ENCODE results near the gene SCYGR2. TPM values are rescaled to one million over a fixed set of nuclear protein-coding genes. Genes with fewer than 3 reads are reported as not detected.
A peak's percentile ranks its signal among the peaks of the same experiment; 100 is the strongest.

SCYGR2 gene
- polyA plus RNA-seq, 1 of the 3 experiments (the other 2 are of a cell fraction): not detected

DNA sequence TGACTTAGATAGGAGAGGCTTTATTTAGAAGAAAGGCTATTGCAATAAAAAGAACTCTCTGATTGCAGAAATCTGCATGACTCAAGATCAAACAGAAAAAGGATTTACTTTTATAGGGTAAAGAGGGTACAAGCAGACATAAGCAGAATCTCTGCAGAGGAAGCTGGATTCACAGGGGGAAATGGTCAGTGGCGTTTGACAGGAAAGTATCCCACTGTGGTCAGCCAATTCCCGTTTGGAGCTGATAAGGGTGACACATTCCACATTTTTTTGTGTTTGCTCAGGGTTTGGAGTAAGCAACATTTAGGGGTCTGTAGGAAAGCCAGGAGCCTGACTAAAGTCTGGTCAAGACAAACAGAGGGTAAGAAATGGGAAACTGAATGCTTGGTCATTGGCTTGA is 44.0 kb downstream of the SCYGR2 start:
- no peak overlapping the region for H3K9ac ChIP-seq
- no peaks in the 10 kb centered on the region for H3K9me3 ChIP-seq
- H3K9me2 ChIP-seq: no peaks in the 10 kb centered on the region
- 18% methylated on average over 2 of the region's 2 CpGs for WGBS (ENCODE audit: low lambda C conversion rate)
- ChIA-PET CTCF (no interaction called here), POLR2A (no interaction called here)
- peak overlapping the region; percentile 66; the same call in 1 of the 2 replicates for H2AFZ ChIP-seq (ENCODE audit: low read depth)
- no peaks in the 10 kb centered on the region for H4K20me1 ChIP-seq (ENCODE audit: insufficient read depth)
- no peaks in the 10 kb centered on the region for H3K27me3 ChIP-seq (ENCODE audit: insufficient read depth)
- no peaks in the 10 kb centered on the region for H3F3A ChIP-seq (replicated peaks; ENCODE audit: insufficient read depth)
- H3K27ac ChIP-seq (ENCODE audit: low read depth in 2 of 2, low read length in 1 of 2): no peak overlapping the region
- TF ChIP-seq, protein P1, sequence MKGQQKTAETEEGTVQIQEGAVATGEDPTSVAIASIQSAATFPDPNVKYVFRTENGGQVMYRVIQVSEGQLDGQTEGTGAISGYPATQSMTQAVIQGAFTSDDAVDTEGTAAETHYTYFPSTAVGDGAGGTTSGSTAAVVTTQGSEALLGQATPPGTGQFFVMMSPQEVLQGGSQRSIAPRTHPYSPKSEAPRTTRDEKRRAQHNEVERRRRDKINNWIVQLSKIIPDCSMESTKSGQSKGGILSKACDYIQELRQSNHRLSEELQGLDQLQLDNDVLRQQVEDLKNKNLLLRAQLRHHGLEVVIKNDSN (IDR thresholded peaks at IDR 0.05; ENCODE audit: borderline replicate concordance, low read depth): no peak
- H3K4me1 ChIP-seq (ENCODE audit: control insufficient read depth in 1 of 2, insufficient read depth in 2 of 2, low read depth in 1 of 2, low read length in 1 of 2): no peaks in the 10 kb centered on the region
- H3K4me2 ChIP-seq: no peak overlapping the region
- no peaks in the 10 kb centered on the region for H3K79me2 ChIP-seq (ENCODE audit: insufficient read depth)
- no peak overlapping the region for H3K4me3 ChIP-seq (ENCODE audit: low read depth in 2 of 2, low read length in 1 of 2)
- H3K36me3 ChIP-seq (replicated peaks in 1 of 2; ENCODE audit: control insufficient read depth in 1 of 2, insufficient read depth in 2 of 2, low read length in 1 of 2): no peaks in the 10 kb centered on the region
- no peak for DNase-seq

DNA sequence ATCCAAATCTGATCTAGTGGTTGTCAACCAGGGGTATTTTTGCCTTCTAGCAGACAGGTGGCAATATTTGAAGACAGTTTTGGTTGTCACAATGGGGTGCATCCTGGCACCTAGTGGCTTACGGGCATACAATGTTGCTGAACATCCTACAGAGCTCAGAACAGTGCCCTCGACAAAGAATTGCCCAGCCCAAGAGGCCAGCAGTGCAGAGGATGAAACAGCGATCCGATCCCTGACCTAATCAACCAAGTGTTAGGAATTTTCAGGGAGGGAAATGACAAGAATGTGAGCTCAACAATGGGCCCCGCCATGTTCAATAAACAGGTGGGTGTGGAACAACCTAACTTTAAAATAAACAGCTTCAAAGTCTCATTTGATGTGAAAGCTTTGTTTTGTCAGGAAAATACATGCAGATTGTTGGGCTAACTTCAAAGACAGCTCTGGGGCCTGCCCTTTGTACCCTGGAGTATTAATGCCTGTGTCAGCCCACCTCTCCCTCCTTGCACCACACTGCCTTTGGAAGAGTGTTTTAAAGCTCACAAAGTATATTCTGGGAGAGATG is 45.4 kb downstream of the SCYGR2 start:
- no peaks in the 10 kb centered on the region for H3K4me1 ChIP-seq (ENCODE audit: control insufficient read depth in 1 of 2, insufficient read depth in 2 of 2, low read depth in 1 of 2, low read length in 1 of 2)
- DNase-seq: no peak
- no peak overlapping the region for H3K27ac ChIP-seq (ENCODE audit: low read depth in 2 of 2, low read length in 1 of 2)
- no peaks in the 10 kb centered on the region for H3K27me3 ChIP-seq (ENCODE audit: insufficient read depth)
- H3K9me2 ChIP-seq: no peaks in the 10 kb centered on the region
- 58% methylated on average over 5 of the region's 5 CpGs for WGBS (ENCODE audit: low lambda C conversion rate)
- H3K9ac ChIP-seq: no peak overlapping the region
- H3K79me2 ChIP-seq (ENCODE audit: insufficient read depth): no peaks in the 10 kb centered on the region
- H3K36me3 ChIP-seq (replicated peaks in 1 of 2; ENCODE audit: control insufficient read depth in 1 of 2, insufficient read depth in 2 of 2, low read length in 1 of 2): no peaks in the 10 kb centered on the region
- no peak overlapping the region for H2AFZ ChIP-seq (ENCODE audit: low read depth)
- no peak overlapping the region for H3K4me3 ChIP-seq (ENCODE audit: low read depth in 2 of 2, low read length in 1 of 2)
- H3K9me3 ChIP-seq: no peaks in the 10 kb centered on the region
- CTCF ChIA-PET: interaction anchor here (1.0 to 1.3 kb wide), 2 partner anchors 14 to 122 kb away, joined by 3 read pairs; no protein-coding TSS in a partner anchor
- TF ChIP-seq NFIC (IDR thresholded peaks at IDR 0.05; ENCODE audit: borderline replicate concordance) (no peak), RAD21 (IDR thresholded peaks at IDR 0.05; ENCODE audit: low read length) (no peak), NRF1 (IDR thresholded peaks at IDR 0.05; ENCODE audit: low read depth, low read length) (no peak), MEF2A (IDR thresholded peaks at IDR 0.05; ENCODE audit: borderline replicate concordance, low read depth) (no peak), TEAD4 (IDR thresholded peaks at IDR 0.05; ENCODE audit: borderline replicate concordance, insufficient read depth) (no peak)
- no peaks in the 10 kb centered on the region for H4K20me1 ChIP-seq (ENCODE audit: insufficient read depth)
- no peaks in the 10 kb centered on the region for H3F3A ChIP-seq (replicated peaks; ENCODE audit: insufficient read depth)
- H3K4me2 ChIP-seq: no peak overlapping the region
- POLR2A ChIA-PET: no interaction called here

Other genes starting within 250 kb of the SCYGR2 start
- gene TM4SF20, start 219.6 kb upstream of the SCYGR2 start, polyA plus RNA-seq (2012; rRNA removed): 0.03 and 0.13 TPM in 2 replicates
- gene SCYGR1, start 210.9 kb upstream of the SCYGR2 start, polyA plus RNA-seq (2012; rRNA removed): not detected in 2 replicates
- gene AGFG1, start 126.7 kb upstream of the SCYGR2 start, polyA plus RNA-seq (2012; rRNA removed): 42.3 and 62.7 TPM in 2 replicates
- gene SCYGR3, start 15.9 kb downstream of the SCYGR2 start, polyA plus RNA-seq (2012; rRNA removed): not detected in 2 replicates
- not detected in 2 replicates for gene SCYGR4, start 18.6 kb downstream of the SCYGR2 start, polyA plus RNA-seq (2012; rRNA removed)
- gene SCYGR5, start 67.9 kb downstream of the SCYGR2 start, polyA plus RNA-seq (2012; rRNA removed): not detected in 2 replicates
- gene SLC19A3, start 119.1 kb downstream of the SCYGR2 start, polyA plus RNA-seq (2012; rRNA removed): 0.02 and 0.13 TPM in 2 replicates
- not detected in 2 replicates for gene SCYGR6, start 125.9 kb downstream of the SCYGR2 start, polyA plus RNA-seq (2012; rRNA removed)
- gene SCYGR7, start 129.4 kb downstream of the SCYGR2 start, polyA plus RNA-seq (2012; rRNA removed): not detected in 2 replicates
- not detected in 2 replicates for gene SCYGR8, start 147.0 kb downstream of the SCYGR2 start, polyA plus RNA-seq (2012; rRNA removed)
- gene CCL20, start 214.9 kb downstream of the SCYGR2 start, polyA plus RNA-seq (2012; rRNA removed): 0.12 TPM in 1 of 2 replicates, not detected in the other